Lower leg skin (tissue), 4 donors: Measurements from ENCODE around the gene PLEKHG1. TPM values are rescaled to one million over a fixed set of nuclear protein-coding genes. Genes with fewer than 3 reads are reported as not detected.

Experiments used
- DNase-seq, 2 donors: peaks; one replicate each; pipeline ENCODE4 v3.0.0-alpha.2; 2019; ENCODE audit warnings: low spot score in 2 of 2
- H3K4me3 ChIP-seq: fragments of 200-600 bp; sonication (generic); 2 replicates; pipeline ENCODE4 v1.5.1; 2017; ENCODE audit warnings: mild to moderate bottlenecking, low read depth; ENCODE audit not compliant: poor library complexity, severe bottlenecking
- CTCF ChIP-seq, 3 donors: fragments of 450-650 bp; IDR thresholded peaks; one replicate each; pipeline ENCODE4 v1.5.1; 2016; ENCODE audit warnings: antibody characterized with exemption in 3 of 3, mild to moderate bottlenecking in 3 of 3, moderate library complexity in 2 of 3
- POLR2A ChIP-seq, 2 donors: fragments of 450-650 bp; IDR thresholded peaks; one replicate each; pipeline ENCODE4 v1.6.1; 2016 to 2017; ENCODE audit warnings: antibody characterized with exemption in 2 of 2, mild to moderate bottlenecking in 1 of 2, moderate library complexity in 1 of 2
- WGBS, 2 donors: methylation state at CpG; one replicate each; pipeline ENCODE4 v1.1.5; 2018; 5-methylcytosine and 5-hydroxymethylcytosine counted together
- intact Hi-C: fragments of 100-400 bp; cut with DNase I; formaldehyde crosslinking; loops from one replicate; pipeline ENCODE4 v1.15.0; 2023; ENCODE audit warnings: low total_unique reads
- total RNA-seq, 4 donors: library from RNA; depleted of rRNA; stranded (reverse); fragments of >200 nt; gene quantifications; one replicate each; pipeline ENCODE4 v1.1.0, GENCODE V29; 2016

Gene PLEKHG1
- total RNA-seq, 4 donors from 2014 or later = 29.7 to 59.9 (median 42.3) TPM

GRCh38 chr6:150573041-150573681 lies 26.5 kb upstream of the PLEKHG1 start:
- TF ChIP-seq POLR2A (IDR thresholded peaks at IDR 0.05) (no peak), CTCF (IDR thresholded peaks at IDR 0.05) (no peak)
- no peak overlapping the region for H3K4me3 ChIP-seq
- intact Hi-C loops = no loop called here
- 69 to 74% methylated on average over 9 to 10 of the region's 10 CpGs for WGBS, 2 donors
- DNase-seq = no peak

GRCh38 chr6:150575836-150576235 lies 23.8 kb upstream of the PLEKHG1 start:
- whole genome bisulfite sequencing, 2 donors = 74 to 76% methylated on average over 6 of the region's 6 CpGs
- no peak for DNase-seq
- H3K4me3 ChIP-seq = no peak overlapping the region
- TF ChIP-seq POLR2A (IDR thresholded peaks at IDR 0.05) = no peak
- no peak for TF ChIP-seq CTCF (IDR thresholded peaks at IDR 0.05)
- intact Hi-C loops = no loop called here

GRCh38 chr6:150576651-150577226 lies 22.9 kb upstream of the PLEKHG1 start:
- TF ChIP-seq POLR2A (IDR thresholded peaks at IDR 0.05) (no peak), CTCF (IDR thresholded peaks at IDR 0.05) (no peak)
- 66 to 68% methylated on average over 15 of the region's 15 CpGs for WGBS, 2 donors
- no peak overlapping the region for H3K4me3 ChIP-seq
- DNase-seq = no peak
- intact Hi-C loops = no loop called here

GRCh38 chr6:150579611-150580010 lies 20.1 kb upstream of the PLEKHG1 start:
- DNase-seq = no peak
- 45 to 53% methylated on average over 4 of the region's 4 CpGs for WGBS, 2 donors
- no peak for TF ChIP-seq POLR2A (IDR thresholded peaks at IDR 0.05)
- TF ChIP-seq CTCF (IDR thresholded peaks at IDR 0.05) = no peak
- H3K4me3 ChIP-seq = no peak overlapping the region
- intact Hi-C loops = no loop called here

- no peak for DNase-seq
- TF ChIP-seq CTCF (IDR thresholded peaks at IDR 0.05) = no peak
- no peak for TF ChIP-seq POLR2A (IDR thresholded peaks at IDR 0.05)
- 88 to 89% methylated on average over 2 of the region's 2 CpGs for WGBS, 2 donors
- intact Hi-C loops = no loop called here
- H3K4me3 ChIP-seq = no peak overlapping the region
Observed at GRCh38 chr6:150580489-150580888, 19.2 kb upstream of the PLEKHG1 start.

GRCh38 chr6:150584065-150584464 lies 15.6 kb upstream of the PLEKHG1 start:
- H3K4me3 ChIP-seq = no peak overlapping the region
- intact Hi-C loops = no loop called here
- no peak for TF ChIP-seq CTCF (IDR thresholded peaks at IDR 0.05)
- no peak for TF ChIP-seq POLR2A (IDR thresholded peaks at IDR 0.05)
- 88 to 94% methylated on average over 5 of the region's 5 CpGs for WGBS, 2 donors
- DNase-seq = no peak
